ENCODE results near the gene CSKMT.

DNA sequence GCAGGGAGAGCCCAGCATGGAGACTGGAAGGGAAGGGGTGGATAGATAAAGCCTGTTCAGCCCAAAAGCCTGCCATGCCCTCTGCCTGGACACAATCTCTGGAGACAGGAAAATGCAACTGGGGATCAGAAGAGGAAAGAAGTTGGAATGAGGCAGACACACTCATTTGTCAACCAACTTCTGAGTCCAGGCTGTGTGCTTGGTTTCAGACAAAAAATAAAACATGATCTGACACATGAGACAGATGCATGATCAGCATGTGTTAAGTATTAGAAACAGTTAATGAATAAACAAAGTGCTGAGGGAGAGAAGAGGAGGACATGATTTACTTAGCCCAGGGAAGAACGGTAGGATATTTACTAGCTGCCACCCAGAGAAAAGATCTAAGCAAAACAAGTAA, 23.4 kb downstream of the CSKMT start:
- TF ChIP-seq, protein P1, sequence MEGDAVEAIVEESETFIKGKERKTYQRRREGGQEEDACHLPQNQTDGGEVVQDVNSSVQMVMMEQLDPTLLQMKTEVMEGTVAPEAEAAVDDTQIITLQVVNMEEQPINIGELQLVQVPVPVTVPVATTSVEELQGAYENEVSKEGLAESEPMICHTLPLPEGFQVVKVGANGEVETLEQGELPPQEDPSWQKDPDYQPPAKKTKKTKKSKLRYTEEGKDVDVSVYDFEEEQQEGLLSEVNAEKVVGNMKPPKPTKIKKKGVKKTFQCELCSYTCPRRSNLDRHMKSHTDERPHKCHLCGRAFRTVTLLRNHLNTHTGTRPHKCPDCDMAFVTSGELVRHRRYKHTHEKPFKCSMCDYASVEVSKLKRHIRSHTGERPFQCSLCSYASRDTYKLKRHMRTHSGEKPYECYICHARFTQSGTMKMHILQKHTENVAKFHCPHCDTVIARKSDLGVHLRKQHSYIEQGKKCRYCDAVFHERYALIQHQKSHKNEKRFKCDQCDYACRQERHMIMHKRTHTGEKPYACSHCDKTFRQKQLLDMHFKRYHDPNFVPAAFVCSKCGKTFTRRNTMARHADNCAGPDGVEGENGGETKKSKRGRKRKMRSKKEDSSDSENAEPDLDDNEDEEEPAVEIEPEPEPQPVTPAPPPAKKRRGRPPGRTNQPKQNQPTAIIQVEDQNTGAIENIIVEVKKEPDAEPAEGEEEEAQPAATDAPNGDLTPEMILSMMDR (IDR thresholded peaks at IDR 0.05), result no peak
- TF ChIP-seq POLR2A (IDR thresholded peaks at IDR 0.05), result no peak

Data from right lobe of liver (tissue), 4 donors.